Measurements from ENCODE around the gene TMIE. TPM values are rescaled to one million over a fixed set of nuclear protein-coding genes. Genes with fewer than 3 reads are reported as not detected.

TMIE gene
- polyA plus RNA-seq, 1 experiment = not detected

DNA sequence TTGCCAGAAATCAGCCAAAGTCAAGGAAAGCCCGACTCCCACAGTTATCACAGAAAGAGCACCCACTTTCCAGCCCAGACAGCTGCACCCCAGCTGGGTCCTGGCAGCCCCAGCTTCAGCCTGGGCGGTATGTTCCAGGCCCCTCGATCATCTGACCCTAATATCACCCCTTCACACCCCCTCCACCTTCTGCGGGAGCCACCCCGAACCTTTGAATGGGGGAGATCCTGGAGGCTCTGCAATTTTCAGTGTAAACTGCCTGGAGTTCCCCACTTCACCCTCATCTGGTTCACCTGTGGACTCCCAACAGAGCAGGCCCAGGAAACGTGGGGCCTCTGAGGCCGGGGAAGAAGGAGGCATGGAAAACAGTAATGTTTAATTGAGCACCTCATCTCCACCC is 10.6 kb downstream of the TMIE start:
- POLR2A ChIA-PET = no interaction called here
- DNase-seq (ENCODE audit: low read depth, low spot score) = no peak
- no peak overlapping the region for H3K4me3 ChIP-seq (ENCODE audit: low read depth, low read length)
- H3K9me3 ChIP-seq (ENCODE audit: control insufficient read depth, insufficient read depth, low read length) = no peaks in the 10 kb centered on the region
- TF ChIP-seq, protein P1, sequence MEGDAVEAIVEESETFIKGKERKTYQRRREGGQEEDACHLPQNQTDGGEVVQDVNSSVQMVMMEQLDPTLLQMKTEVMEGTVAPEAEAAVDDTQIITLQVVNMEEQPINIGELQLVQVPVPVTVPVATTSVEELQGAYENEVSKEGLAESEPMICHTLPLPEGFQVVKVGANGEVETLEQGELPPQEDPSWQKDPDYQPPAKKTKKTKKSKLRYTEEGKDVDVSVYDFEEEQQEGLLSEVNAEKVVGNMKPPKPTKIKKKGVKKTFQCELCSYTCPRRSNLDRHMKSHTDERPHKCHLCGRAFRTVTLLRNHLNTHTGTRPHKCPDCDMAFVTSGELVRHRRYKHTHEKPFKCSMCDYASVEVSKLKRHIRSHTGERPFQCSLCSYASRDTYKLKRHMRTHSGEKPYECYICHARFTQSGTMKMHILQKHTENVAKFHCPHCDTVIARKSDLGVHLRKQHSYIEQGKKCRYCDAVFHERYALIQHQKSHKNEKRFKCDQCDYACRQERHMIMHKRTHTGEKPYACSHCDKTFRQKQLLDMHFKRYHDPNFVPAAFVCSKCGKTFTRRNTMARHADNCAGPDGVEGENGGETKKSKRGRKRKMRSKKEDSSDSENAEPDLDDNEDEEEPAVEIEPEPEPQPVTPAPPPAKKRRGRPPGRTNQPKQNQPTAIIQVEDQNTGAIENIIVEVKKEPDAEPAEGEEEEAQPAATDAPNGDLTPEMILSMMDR (IDR thresholded peaks at IDR 0.05; ENCODE audit: low read depth, low read length) = no peak
- CTCF ChIA-PET = interaction anchor here (0.9 kb wide), 1 partner anchor 155 kb away, joined by 4 read pairs; no protein-coding TSS in a partner anchor
- H3K27me3 ChIP-seq (ENCODE audit: control insufficient read depth, insufficient read depth, low read length) = peaks cover 33% of the 10 kb centered on the region
- H3K27ac ChIP-seq (ENCODE audit: low read depth, low read length) = no peak overlapping the region

- TF ChIP-seq, protein P1 (IDR thresholded peaks at IDR 0.05; ENCODE audit: low read depth, low read length) = no peak
These were observed 11.2 kb downstream of the TMIE start for GRCh38 chr3:46712191-46713049.

GRCh38 chr3:46713050-46713897 is 12.1 kb downstream of the TMIE start:
- DNase-seq (ENCODE audit: low read depth, low spot score) = no peak
- POLR2A ChIA-PET = no interaction called here
- H3K4me3 ChIP-seq (ENCODE audit: low read depth, low read length) = no peak overlapping the region
- TF ChIP-seq, protein P1 (IDR thresholded peaks at IDR 0.05; ENCODE audit: low read depth, low read length) = no peak
- peaks cover 33% of the 10 kb centered on the region for H3K27me3 ChIP-seq (ENCODE audit: control insufficient read depth, insufficient read depth, low read length)
- H3K9me3 ChIP-seq (ENCODE audit: control insufficient read depth, insufficient read depth, low read length) = no peaks in the 10 kb centered on the region
- H3K27ac ChIP-seq (ENCODE audit: low read depth, low read length) = no peak overlapping the region
- CTCF ChIA-PET = interaction anchor here (0.6 kb wide), 1 partner anchor 133 kb away, joined by 3 read pairs; no protein-coding TSS in a partner anchor

More at GRCh38 chr3:46712191-46713049, 11.2 kb downstream of the TMIE start:
- no peak for DNase-seq (ENCODE audit: low read depth, low spot score)
- ChIA-PET CTCF (no interaction called here), POLR2A (no interaction called here)
- Histone ChIP-seq H3K4me3 (ENCODE audit: low read depth, low read length) (no peak overlapping the region), H3K27ac (ENCODE audit: low read depth, low read length) (no peak overlapping the region), H3K9me3 (ENCODE audit: control insufficient read depth, insufficient read depth, low read length) (no peaks in the 10 kb centered on the region), H3K27me3 (ENCODE audit: control insufficient read depth, insufficient read depth, low read length) (peaks cover 30% of the 10 kb centered on the region)

GRCh38 chr3:46713898-46714552 is 12.8 kb downstream of the TMIE start:
- Histone ChIP-seq H3K9me3 (ENCODE audit: control insufficient read depth, insufficient read depth, low read length) (no peaks in the 10 kb centered on the region), H3K27ac (ENCODE audit: low read depth, low read length) (no peak overlapping the region), H3K4me3 (ENCODE audit: low read depth, low read length) (no peak overlapping the region), H3K27me3 (ENCODE audit: control insufficient read depth, insufficient read depth, low read length) (peaks cover 39% of the 10 kb centered on the region)
- CTCF ChIA-PET = interaction anchor here (0.6 to 0.8 kb wide), 2 partner anchors 132 to 196 kb away, joined by 3 read pairs; no protein-coding TSS in a partner anchor
- TF ChIP-seq, protein P1 (IDR thresholded peaks at IDR 0.05; ENCODE audit: low read depth, low read length) = no peak
- no peak for DNase-seq (ENCODE audit: low read depth, low spot score)
- POLR2A ChIA-PET = no interaction called here
